Activated gamma-delta T cell treated with anti-CD3 and anti-CD28 coated beads, Interleukin-2, amount 50 U/mL, for 16 hours (primary cell): ENCODE measurements around the gene UPP2.

ENCODE experiments used
- DNase-seq: peaks from one replicate; pipeline ENCODE4 v3.0.0-alpha.2; 2020; ENCODE audit warnings: low read depth

Gene UPP2

GRCh38 chr2:158142568-158143332 lies 41.1 kb downstream of the UPP2 start:
- no peak for DNase-seq

DNA sequence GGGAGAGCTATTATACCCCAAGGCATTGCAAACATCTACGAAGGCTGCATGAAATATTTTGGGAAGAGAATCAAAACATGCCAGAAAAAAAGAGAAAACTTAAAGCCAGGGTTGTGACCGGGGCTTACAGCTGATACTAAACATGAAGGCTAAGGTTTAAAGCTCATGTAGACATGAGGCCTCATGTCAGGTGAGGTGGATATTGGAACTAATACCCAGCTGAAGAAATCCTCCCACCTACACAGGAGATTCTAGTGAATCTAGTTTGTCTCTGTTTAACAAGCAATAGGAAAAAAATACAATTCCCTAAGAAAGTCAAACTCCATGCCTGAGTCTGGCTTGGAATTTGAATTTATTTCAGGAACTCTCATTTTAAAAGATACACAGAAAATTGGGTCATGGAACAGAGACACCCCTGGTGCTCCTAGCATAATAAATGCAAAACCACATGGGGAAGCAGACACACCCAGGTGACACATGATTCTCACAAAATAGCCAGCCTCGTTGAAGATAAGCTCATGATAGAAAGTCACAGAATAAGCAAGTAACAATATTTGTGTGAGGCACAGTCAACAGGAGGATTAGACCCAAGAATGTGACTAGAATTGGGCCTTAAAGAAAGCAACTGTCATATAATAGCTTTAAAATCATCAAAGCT lies 42.2 kb downstream of the UPP2 start:
- no peak for DNase-seq

DNA sequence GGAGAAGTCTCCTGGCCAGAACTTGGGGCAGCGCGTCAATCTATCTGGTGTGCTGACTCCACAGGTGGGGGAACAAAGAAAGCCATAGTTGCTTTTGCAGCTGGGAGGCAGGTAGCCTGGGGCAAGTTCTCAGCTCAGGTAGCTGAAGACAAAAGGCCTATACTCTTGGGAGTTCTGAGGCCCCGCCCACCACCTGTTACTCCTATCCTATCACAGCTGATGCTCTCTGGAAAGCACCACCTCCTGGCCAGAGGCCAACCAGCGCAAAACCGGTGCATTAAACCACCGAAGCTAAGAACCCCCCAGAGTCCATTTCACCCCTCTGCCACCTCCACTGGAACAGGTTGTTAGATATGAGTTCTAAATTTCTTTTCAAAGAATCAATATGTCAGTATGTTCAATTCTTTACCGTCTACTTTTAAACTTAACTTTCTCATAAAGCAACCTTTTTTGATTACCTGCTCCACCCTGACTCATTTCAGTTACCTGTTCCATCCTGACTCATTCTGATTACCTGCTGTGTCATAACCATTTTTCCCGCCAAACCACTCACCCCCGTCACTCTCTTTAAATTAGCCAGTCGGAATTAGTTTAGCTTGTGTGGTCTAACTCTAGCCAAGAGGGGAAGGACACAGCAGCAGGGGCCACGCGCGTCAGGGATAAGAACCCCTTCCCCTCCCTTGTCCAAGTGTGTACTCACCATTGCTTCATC lies 43.4 kb downstream of the UPP2 start:
- DNase-seq, result no peak

DNA sequence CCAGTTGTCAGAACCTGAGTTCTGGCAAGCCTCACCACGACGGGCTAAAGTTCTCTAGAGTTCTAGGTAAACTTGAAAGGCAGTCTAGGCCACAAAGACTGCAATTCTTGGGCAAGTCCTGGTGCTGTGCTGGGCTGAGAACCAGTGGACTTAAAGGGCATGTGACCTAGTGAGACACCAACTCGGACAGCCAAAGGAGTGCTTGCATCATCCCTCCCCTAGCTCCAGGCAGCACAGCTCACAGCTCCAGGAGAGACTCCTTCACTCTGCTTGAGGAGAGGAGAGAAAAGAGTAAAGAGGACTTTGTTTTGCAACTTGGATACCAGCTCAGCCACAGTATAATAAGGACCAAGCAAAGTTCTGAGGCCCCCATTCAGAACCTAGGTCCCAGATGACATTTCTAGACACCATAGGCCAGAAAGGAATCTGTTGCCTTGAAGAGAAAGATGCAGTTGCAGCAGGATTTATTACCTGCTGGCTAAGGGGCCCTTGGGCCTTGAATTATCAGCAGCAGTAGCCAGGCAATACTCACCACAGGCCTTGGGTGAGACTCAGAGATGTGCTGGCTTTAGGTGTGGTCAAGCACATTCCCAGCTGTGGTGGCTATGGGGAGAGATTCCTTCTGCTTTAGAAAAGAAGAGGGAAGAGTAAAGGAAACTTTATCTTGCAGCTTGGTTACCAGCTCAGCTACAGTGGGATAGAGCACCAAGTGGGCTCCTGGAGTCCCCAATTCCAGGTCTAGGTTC lies 51.8 kb downstream of the UPP2 start:
- no peak for DNase-seq

DNA sequence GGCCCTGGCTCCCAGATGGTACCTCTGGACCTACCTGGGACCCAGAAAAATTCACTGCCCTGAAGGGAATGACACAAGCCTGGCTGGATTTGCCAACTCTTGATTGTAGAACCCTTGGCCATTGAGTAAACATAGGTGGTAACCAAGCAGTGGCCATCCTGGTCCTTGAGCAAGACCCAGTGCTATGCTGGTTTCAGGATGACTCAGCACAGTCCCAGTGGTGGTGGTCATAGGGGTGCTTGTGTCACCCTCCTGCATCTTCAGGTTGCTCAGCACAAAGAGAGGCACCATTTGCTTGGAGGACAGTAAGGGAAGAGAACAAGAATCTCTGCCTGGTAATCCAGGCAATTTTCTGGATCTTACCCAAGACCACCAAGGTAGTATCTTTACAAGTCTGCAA lies 52.9 kb downstream of the UPP2 start:
- DNase-seq, result no peak

GRCh38 chr2:158172719-158173118 lies 71.0 kb downstream of the UPP2 start:
- DNase-seq, result no peak

DNA sequence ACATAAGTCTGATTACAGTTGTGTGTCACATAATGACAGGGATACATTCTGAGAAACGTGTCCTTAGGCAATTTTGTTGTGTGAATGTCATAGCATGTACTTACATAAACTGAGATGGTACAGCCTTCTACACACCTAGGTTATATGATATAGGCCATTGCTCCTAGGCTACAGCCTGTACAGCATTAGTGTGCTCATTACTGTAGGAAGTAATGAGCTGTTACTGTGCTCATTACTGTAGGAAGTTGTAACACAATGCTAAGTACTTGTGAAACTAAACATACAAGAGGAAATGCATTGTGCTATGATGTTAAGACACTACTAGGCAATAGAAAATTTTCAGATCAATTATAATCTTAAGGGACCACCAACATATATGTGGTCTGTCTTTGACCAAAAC lies 72.8 kb downstream of the UPP2 start:
- DNase-seq, result no peak

- DNase-seq, result no peak
Observed at GRCh38 chr2:158174956-158175355, 73.3 kb downstream of the UPP2 start.

GRCh38 chr2:158178646-158179045 lies 77.0 kb downstream of the UPP2 start:
- no peak for DNase-seq

- DNase-seq, result no peak
Observed at GRCh38 chr2:158179660-158180059, 78.0 kb downstream of the UPP2 start.

GRCh38 chr2:158181171-158181570 lies 79.5 kb downstream of the UPP2 start:
- DNase-seq, result no peak

GRCh38 chr2:158182676-158183295 lies 81.1 kb downstream of the UPP2 start:
- DNase-seq, result no peak

DNA sequence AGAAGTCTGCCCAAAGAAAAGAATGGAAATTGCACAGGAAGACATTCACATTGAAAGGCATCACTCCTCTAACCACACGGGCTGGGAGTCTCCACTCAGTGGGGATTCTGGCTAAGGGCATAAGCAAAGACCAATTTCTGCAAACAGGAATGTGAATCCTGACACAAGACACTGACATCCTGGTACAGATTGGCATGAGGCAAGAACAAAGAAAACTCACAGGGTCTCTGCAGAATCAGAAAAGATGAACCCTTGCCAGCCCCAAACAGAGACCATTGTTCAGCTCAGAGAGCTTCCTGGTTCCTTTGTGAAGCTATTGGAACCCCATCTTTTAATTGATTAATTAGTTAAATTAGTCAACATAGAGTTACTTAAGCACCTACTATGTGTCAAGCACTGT lies 82.3 kb downstream of the UPP2 start:
- no peak for DNase-seq

DNA sequence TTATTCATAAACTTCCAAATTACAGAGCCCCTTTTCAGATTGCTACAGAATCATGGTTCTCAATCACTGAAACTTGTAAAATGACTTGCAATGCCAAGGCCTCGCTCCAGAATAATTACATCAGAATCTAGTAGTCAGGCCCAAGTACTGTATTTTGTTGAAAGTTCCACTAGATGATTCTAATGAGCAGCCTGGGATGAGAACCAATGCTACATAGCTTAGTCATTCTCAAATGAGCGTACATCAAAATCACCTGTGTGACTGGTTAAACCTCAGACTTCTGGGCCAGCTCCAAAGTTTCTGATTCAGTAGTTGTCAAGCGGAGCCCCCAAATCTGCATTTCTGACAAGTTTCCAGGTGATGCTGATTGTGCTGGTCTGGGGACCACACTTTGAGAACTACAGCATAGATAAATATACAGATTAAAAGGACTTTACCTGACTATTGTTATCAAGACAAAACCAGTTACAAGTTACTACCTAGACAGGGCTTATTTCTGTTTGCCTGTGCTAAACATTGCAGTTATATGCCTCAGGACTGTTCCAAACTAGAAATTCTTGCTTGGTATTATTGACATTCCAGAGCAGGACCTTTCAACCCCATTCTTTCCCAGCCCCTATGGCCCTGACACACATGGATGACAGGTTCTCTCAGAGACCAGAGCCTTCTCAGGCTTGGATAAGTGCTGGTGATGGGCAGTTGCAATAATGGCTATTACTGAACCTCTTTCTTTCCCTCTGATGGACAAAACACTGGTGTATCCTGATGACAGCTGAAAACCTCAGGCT lies 83.1 kb downstream of the UPP2 start:
- DNase-seq, result no peak
